SU-DHL-6 (cell line): Measurements from ENCODE around the gene NAT14.

Experiments used
- H2AFZ ChIP-seq: fragments of 200-600 bp; sonication (generic); 2 replicates; pipeline ENCODE4 v1.6.1; 2014; ENCODE audit warnings: low read depth, mild to moderate bottlenecking, moderate library complexity, mixed read lengths, antibody characterized with exemption, low read length; ENCODE audit not compliant: severe bottlenecking
- H3F3A ChIP-seq: fragments of 200-600 bp; shearing (Covaris generic); 2 replicates; pipeline ENCODE4 v1.6.0; 2016; ENCODE audit warnings: antibody characterized with exemption, mild to moderate bottlenecking; ENCODE audit not compliant: insufficient read depth
- H3K27ac ChIP-seq: fragments of 200-600 bp; sonication (generic); 2 replicates; pipeline ENCODE4 v1.5.1; 2016; ENCODE audit warnings: low read depth, mild to moderate bottlenecking, low read length, moderate library complexity, mixed read lengths
- H3K27me3 ChIP-seq: fragments of 200-600 bp; sonication (generic), shearing (Covaris generic); 2 replicates; pipeline ENCODE4 v1.6.0; 2014; ENCODE audit warnings: mild to moderate bottlenecking, low read length
- H3K36me3 ChIP-seq: fragments of 200-600 bp; sonication (generic); 2 replicates; pipeline ENCODE4 v1.6.1; 2014; ENCODE audit warnings: mild to moderate bottlenecking, low read length, mixed read lengths
- H3K4me2 ChIP-seq: fragments of 300-600, 200-600 bp; shearing (Covaris generic), sonication (generic); 2 replicates; pipeline ENCODE4 v1.6.0; 2014; ENCODE audit warnings: low read length, low read depth, mild to moderate bottlenecking; ENCODE audit not compliant: poor library complexity, severe bottlenecking
- H3K4me3 ChIP-seq: fragments of 200-600 bp; sonication (generic); 2 replicates; pipeline ENCODE4 v1.5.1; 2014; ENCODE audit warnings: antibody characterized with exemption, low read length, mild to moderate bottlenecking, mixed read lengths; ENCODE audit not compliant: insufficient read depth, poor library complexity, severe bottlenecking
- H3K79me2 ChIP-seq: fragments of 200-600 bp; sonication (generic); 2 replicates; pipeline ENCODE4 v1.6.1; 2014; ENCODE audit warnings: mild to moderate bottlenecking, low read length, moderate library complexity; ENCODE audit not compliant: insufficient read depth
- H3K9ac ChIP-seq: fragments of 200-600 bp; sonication (generic); 2 replicates; pipeline ENCODE4 v1.7.0; 2014; ENCODE audit warnings: mild to moderate bottlenecking, low read length
- H3K9me2 ChIP-seq: fragments of 200-600 bp; sonication (generic); replicated peaks from 2 replicates; pipeline ENCODE4 v1.6.1; 2014; ENCODE audit warnings: low read length; ENCODE audit not compliant: insufficient read depth
- H3K9me3 ChIP-seq: fragments of 200-600 bp; sonication (generic); 2 replicates; pipeline ENCODE4 v1.6.1; 2014; ENCODE audit warnings: low read length, mixed read lengths; ENCODE audit not compliant: insufficient read depth
- H4K20me1 ChIP-seq: fragments of 200-600 bp; sonication (generic); 2 replicates; pipeline ENCODE4 v1.6.1; 2014; ENCODE audit warnings: low read depth, mild to moderate bottlenecking, antibody characterized with exemption, low read length, moderate library complexity, mixed read lengths
- EZH2phosphoT487 ChIP-seq: fragments of 200-600 bp; sonication (generic), shearing (Covaris generic); conservative IDR thresholded peaks from 2 replicates; pipeline ENCODE4 v1.6.1; 2018; ENCODE audit warnings: mild to moderate bottlenecking, antibody characterized with exemption, low read length, moderate library complexity, mixed read lengths
- TF ChIP-seq, protein P1 (sequence below): fragments of 200-600 bp; sonication (generic); IDR thresholded peaks from one replicate; pipeline ENCODE4 v1.5.1; 2017; ENCODE audit warnings: antibody characterized with exemption, mild to moderate bottlenecking, low read length, moderate library complexity; ENCODE audit not compliant: insufficient read depth, poor library complexity, severe bottlenecking

Gene NAT14

DNA sequence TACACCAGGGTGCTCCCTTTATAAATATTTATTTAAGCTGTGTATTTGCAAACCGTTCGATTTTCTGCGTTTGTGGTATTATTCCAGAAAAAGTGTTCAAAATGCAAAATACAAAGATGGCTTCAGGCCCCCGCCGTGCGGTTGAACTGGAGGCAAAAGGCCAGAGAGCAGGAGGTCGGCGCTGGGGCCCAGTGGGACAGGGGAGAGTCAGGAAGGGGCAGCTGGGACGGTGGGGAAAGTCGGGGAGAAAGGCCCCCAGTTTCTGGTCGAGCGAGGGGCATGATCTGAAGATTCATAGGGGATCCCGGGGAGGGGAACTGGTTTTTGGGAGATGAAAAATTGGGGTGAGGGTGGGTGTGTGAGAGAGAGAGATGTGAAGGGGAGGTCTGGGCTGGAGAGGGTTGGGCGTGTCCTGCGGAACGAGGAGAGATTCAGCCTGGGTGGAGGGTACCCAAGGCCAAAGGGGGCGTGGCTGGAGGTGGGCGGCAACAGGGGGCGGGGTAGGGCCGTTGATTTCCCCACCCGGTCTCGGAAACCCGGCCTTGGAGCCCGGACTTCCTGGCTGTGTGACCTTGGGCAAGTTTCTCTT lies 24.2 kb upstream of the NAT14 start:
- H3K9me3 ChIP-seq, result no peaks in the 10 kb centered on the region
- peaks cover 9% of the 10 kb centered on the region; the same call in 1 of the 2 replicates for H3F3A ChIP-seq
- no peaks in the 10 kb centered on the region for H4K20me1 ChIP-seq
- H3K79me2 ChIP-seq, result peaks cover 9% of the 10 kb centered on the region; the same call in 1 of the 2 replicates
- no peak for TF ChIP-seq EZH2phosphoT487
- TF ChIP-seq, protein P1, sequence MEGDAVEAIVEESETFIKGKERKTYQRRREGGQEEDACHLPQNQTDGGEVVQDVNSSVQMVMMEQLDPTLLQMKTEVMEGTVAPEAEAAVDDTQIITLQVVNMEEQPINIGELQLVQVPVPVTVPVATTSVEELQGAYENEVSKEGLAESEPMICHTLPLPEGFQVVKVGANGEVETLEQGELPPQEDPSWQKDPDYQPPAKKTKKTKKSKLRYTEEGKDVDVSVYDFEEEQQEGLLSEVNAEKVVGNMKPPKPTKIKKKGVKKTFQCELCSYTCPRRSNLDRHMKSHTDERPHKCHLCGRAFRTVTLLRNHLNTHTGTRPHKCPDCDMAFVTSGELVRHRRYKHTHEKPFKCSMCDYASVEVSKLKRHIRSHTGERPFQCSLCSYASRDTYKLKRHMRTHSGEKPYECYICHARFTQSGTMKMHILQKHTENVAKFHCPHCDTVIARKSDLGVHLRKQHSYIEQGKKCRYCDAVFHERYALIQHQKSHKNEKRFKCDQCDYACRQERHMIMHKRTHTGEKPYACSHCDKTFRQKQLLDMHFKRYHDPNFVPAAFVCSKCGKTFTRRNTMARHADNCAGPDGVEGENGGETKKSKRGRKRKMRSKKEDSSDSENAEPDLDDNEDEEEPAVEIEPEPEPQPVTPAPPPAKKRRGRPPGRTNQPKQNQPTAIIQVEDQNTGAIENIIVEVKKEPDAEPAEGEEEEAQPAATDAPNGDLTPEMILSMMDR, result no peak
- H3K27ac ChIP-seq, result peak overlapping the region; percentile 80
- H2AFZ ChIP-seq, result peak overlapping the region; percentile 63
- H3K9me2 ChIP-seq, result no peaks in the 10 kb centered on the region
- H3K36me3 ChIP-seq, result no peaks in the 10 kb centered on the region
- no peaks in the 10 kb centered on the region for H3K27me3 ChIP-seq
- H3K4me2 ChIP-seq, result peak overlapping the region; percentile 87
- H3K4me3 ChIP-seq, result peak overlapping the region; percentile 93
- H3K9ac ChIP-seq, result peak overlapping the region; percentile 89

DNA sequence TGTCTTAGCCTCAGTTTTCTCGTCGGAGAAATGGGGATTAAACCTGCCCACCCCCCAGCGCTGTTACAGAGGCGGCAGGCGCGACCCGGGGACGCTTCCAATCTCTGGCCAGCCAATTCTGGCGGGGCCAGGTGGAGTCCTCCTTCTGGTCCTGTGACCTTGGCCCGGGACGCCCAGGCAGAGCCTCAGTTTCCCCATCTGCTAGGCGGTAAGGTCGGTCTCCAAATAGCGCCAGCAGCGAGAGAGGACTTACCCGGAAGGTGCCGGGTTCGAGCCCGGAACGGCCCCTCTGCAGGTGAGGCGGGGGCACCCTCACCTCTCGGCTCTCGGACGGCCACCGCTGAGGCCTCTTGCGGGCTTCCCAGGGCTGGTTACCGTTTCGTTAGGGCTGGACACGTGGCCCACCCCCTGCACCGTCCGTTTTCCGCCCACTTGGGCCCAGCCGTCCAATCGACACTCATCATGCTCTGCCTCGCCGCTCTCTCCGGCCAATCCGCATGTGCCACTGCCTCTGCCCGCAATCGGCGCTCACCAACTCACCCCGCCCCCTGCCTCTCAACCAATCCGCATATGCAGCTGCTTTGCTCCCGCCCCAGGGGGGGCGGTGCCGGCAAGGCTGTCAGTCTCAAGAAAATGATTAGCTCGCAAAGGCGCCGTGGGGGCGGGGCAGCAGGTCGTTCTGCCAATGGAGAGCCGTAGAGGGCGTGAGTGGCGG lies 23.6 kb upstream of the NAT14 start, which contains the start of gene ISOC2:
Gene ISOC2 (minus strand): TSS at position 384 of the 715 bp plus-strand sequence. CDS start 5,156 bp downstream, outside the sequence.
- Histone ChIP-seq H3K4me2 (peak within 1 kb of the TSS; percentile 87), H3K9ac (peak within 1 kb of the TSS; percentile 89), H3K36me3 (no peaks in the 10 kb centered on the region), H3K79me2 (peaks cover 9% of the 10 kb centered on the region; the same call in 1 of the 2 replicates), H4K20me1 (no peaks in the 10 kb centered on the region), H3F3A (peaks cover 9% of the 10 kb centered on the region; the same call in 1 of the 2 replicates), H3K9me2 (no peaks in the 10 kb centered on the region), H3K9me3 (no peaks in the 10 kb centered on the region), H2AFZ (peak within 1 kb of the TSS; percentile 87), H3K27ac (peak within 1 kb of the TSS; percentile 80), H3K27me3 (no peaks in the 10 kb centered on the region), H3K4me3 (peak within 1 kb of the TSS; percentile 93)
- TF ChIP-seq, protein P1, result no peak
- no peak for TF ChIP-seq EZH2phosphoT487

GRCh38 chr19:55461974-55462626 lies 22.9 kb upstream of the NAT14 start:
- TF ChIP-seq, protein P1, result no peak
- no peak for TF ChIP-seq EZH2phosphoT487
- Histone ChIP-seq H3K9ac (peak overlapping the region; percentile 63), H3K9me3 (no peaks in the 10 kb centered on the region), H3K27ac (no peak overlapping the region), H3K79me2 (peaks cover 9% of the 10 kb centered on the region; the same call in 1 of the 2 replicates), H3K9me2 (no peaks in the 10 kb centered on the region), H4K20me1 (no peaks in the 10 kb centered on the region), H3K4me3 (peak overlapping the region; percentile 64), H2AFZ (peak overlapping the region; percentile 87), H3K27me3 (no peaks in the 10 kb centered on the region), H3K36me3 (no peaks in the 10 kb centered on the region), H3F3A (peaks cover 9% of the 10 kb centered on the region; the same call in 1 of the 2 replicates), H3K4me2 (peak overlapping the region; percentile 87)
